ENCODE measurements around the gene OMG.

DNA sequence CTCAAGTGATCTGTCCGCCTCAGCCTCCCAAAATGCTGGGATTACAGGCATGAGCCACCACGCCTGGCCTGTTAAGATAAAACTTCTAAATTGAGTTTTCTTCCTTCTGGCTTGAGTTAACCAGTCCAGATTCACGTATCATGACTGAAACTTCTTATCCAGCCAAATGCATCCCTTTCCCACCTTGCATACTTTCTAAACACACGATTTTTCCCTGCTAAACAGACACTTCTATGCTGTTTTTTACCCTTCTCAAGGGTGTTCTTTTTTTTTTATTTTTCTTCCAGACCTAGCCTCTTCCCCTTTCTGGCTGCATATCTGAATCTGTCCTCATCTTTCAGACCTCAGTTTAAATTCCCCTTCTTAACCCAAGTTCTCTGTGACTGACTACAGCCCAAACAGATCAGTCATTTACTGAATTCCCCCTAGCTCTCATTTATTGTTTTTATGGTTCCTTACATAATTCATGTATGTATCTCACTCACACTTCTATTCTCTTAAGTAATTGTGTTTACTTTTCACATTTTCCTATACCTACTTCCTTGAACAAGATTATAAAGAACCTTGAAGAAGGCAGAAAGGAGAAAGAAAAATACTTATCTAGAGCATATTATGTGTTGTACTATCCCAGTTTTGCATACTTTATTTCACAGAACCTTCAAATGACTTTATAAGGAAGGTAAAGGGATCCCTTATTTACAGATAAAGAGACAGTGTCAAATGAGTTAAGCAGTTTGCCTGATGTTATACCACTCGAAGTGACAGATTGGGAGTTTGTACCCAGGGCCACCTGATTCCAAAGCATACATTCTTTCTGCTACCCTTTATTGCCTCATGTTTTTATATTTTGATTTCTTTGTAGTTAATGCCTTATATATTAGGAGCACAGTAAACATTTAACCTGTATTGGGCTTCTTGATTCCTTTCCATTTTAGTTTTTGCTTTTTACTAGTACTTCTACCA is 11.6 kb upstream of the OMG start:
- TF ChIP-seq POLR2AphosphoS5 (IDR thresholded peaks at IDR 0.05; ENCODE audit: borderline replicate concordance, low read depth, low read length) (no peak), EZH2 (IDR thresholded peaks at IDR 0.05) (no peak)
